SH-SY5Y (cell line): ENCODE measurements around the gene MAT2A.

Source experiments
- GATA2 ChIP-seq: IDR thresholded peaks from 2 replicates; pipeline ENCODE4 v1.6.1; 2011; ENCODE audit warnings: mild to moderate bottlenecking, low read depth, low read length
- GATA3 ChIP-seq: IDR thresholded peaks from 2 replicates; pipeline ENCODE4 v1.6.1; 2011; ENCODE audit warnings: low read depth, mild to moderate bottlenecking, low read length, moderate library complexity

DNA sequence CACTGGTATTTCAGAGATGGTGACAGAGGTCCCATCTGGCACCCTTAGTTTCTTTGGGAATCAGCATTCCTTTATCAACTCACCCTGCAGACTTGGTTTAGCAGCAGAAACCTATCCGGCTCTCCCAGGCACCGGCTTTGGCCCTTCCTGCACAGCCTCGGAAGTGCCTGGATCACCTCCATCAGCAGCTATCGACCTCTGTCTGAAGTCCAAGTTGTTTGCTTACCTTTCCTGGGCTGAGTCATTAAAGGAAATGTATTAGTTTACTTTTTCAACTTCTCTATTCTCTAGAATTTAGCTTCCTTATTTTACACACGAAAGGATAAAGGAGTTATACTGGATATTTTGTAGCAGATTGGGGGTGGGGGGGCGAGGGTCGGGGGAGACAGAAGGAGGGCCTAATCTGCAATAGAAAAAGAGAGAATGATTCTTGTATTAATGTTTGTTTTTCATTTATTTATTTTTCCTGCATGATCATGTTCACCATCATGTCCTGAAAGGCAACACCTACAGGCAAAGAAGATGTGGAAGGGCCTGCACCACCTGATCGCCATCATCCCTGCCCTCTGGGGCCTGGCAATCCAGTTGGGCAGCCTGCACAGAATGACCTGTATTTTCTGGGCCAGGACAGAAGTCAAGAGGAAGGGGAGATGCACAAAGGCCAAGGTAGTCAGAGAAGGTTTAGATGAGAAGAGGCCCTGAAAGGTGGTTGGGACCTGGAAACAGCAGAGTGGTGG, 22.1 kb upstream of the MAT2A start:
- TF ChIP-seq GATA2 (no peak), GATA3 (no peak)
